Epithelial cell of esophagus (primary cell): ENCODE results near the gene ANKRD44.

ENCODE experiments used
- DNase-seq: peaks from one replicate; pipeline ENCODE4 v3.0.0; 2010; ENCODE audit warnings: low read depth
- H3K4me3 ChIP-seq: 2 replicates; pipeline ENCODE4 v1.5.1; 2011; ENCODE audit warnings: mild to moderate bottlenecking, low read length, control low read depth
- CTCF ChIP-seq: IDR thresholded peaks from 2 replicates; pipeline ENCODE4 v1.5.1; 2011; ENCODE audit warnings: low read depth, mild to moderate bottlenecking, low read length, control low read depth, inconsistent platforms; ENCODE audit not compliant: insufficient read depth; ENCODE audit errors: missing control alignments

Gene ANKRD44

DNA sequence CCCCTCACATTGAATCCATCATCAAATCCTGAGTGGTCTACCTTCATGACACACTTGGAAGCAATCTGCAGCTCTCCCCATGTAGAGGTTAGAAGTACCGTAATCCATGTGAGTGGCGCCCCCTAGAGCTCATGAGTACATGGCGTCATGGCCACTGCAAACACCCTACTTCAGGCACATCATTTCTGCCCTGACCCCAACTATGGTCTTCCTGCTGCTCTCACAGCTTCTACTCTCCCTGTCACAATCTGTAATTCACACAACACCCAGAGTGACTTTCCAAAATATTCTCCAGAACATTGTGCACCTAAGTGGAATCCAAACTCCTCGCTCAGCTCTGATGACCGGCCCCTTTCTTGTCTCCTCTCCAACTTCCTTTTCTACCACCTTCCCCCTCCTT is 141.9 kb downstream of the ANKRD44 start:
- TF ChIP-seq CTCF: peak; percentile 47
- DNase-seq: peak; percentile 71
- no peak overlapping the region for H3K4me3 ChIP-seq

DNA sequence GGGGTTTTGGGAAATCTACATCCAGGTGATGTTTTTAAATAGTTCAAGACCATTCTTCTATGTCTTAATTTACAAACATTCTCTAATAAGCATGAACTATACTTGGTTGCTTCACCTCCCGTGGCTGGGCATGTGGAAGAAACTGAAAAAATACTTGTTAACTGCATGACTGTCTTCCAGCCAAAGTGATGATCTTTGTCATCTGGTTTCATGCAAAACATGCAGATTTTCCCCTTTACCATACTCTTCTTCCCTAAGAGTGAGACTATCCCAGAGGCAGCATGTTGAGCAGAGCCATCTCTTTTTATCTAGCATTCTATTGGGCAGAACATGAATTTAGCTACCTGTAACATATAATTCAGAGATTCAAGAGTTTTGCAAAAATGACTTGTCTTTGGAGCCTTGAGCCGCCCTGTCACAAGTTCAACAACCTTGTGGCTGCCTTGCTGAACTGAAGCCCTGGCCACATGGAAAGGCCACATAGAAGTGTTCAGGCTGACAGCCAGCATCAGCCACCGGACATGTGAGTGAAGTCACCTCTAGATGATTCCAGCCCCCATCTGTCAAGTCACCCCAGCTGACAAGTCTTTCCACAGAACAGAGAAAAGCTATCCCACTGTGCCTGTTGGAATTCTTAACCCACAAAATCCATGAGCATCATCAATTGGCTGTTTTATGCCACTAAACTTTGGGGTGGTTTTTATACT is 142.8 kb downstream of the ANKRD44 start:
- no peak for DNase-seq
- no peak for TF ChIP-seq CTCF
- H3K4me3 ChIP-seq: no peak overlapping the region

DNA sequence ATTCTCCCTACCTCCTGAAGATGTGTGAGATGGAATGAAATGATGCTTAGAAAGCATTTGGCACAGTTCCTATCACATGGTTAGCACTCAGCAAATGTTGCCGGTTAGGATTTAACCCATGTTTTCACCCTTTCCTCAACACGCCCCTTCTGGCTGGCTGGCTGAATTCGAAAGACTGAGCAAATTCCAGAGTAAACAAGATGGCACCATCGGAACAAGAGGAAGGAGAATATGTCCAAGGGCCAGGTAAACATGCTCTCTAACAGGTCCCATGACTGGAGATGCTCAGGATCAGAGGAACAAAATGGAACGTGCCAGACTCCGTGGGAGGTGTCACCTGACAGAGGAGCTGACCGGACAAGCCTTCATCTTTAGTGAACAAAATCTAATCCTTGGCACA is 145.6 kb downstream of the ANKRD44 start:
- DNase-seq: no peak
- no peak overlapping the region for H3K4me3 ChIP-seq

GRCh38 chr2:197164141-197164754 is 146.3 kb downstream of the ANKRD44 start:
- TF ChIP-seq CTCF: no peak
- H3K4me3 ChIP-seq: no peak overlapping the region
- DNase-seq: no peak

More for the DNA sequence above, 145.6 kb downstream of the ANKRD44 start:
- TF ChIP-seq CTCF: no peak

DNA sequence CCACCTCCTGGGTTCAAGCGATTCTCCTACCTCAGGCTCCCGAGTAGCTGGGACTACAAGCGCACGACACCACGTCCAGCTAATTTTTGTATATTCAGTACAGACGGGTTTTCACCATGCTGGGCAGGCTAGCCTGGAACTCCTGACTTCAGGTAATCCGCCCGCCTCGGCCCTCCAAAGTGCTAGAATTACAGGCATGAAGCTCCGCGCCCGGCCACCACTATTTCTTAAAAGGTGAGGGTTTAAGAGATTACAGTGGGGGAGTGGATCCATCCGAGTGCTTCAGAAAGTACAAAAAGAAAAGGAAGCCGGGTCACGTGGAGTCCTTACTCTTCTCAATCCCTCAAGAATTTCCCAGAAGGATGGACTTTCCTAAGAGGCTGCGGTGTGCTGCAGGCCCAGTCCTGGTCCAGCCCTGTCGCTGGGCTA is 146.9 kb downstream of the ANKRD44 start:
- DNase-seq: no peak
- no peak overlapping the region for H3K4me3 ChIP-seq
- TF ChIP-seq CTCF: no peak

- no peak for DNase-seq
- no peak for TF ChIP-seq CTCF
- no peak overlapping the region for H3K4me3 ChIP-seq
These were observed 148.8 kb downstream of the ANKRD44 start for GRCh38 chr2:197161774-197162173.
